Large intestine (tissue), 3 donors: ENCODE results near the gene NPTXR. TPM values are rescaled to one million over a fixed set of nuclear protein-coding genes. Genes with fewer than 3 reads are reported as not detected.

ENCODE experiments used
- DNase-seq, 2 donors: peaks; one replicate each; pipeline versions ENCODE4 v3.0.0 to v3.0.0-alpha.2; 2013
- H3K27ac ChIP-seq: one replicate; pipeline ENCODE4 v1.5.1; 2013; ENCODE audit warnings: low read length
- H3K27me3 ChIP-seq: 2 replicates; pipeline ENCODE4 v1.6.1; 2013; ENCODE audit warnings: low read length; ENCODE audit not compliant: control insufficient read depth, insufficient read depth
- H3K36me3 ChIP-seq: 2 replicates; pipeline ENCODE4 v1.6.1; 2013; ENCODE audit warnings: low read length; ENCODE audit not compliant: control insufficient read depth, insufficient read depth
- H3K4me1 ChIP-seq: one replicate; pipeline ENCODE4 v1.6.1; 2013; ENCODE audit warnings: low read length; ENCODE audit not compliant: control insufficient read depth, insufficient read depth
- H3K4me3 ChIP-seq: one replicate; pipeline ENCODE4 v1.5.1; 2013; ENCODE audit warnings: low read length
- H3K9me3 ChIP-seq: one replicate; pipeline ENCODE4 v1.6.1; 2013; ENCODE audit warnings: mild to moderate bottlenecking, low read depth, low read length, moderate library complexity; ENCODE audit not compliant: control insufficient read depth
- WGBS: methylation state at CpG from one replicate; pipeline ENCODE4 v1.1.5; 2013; ENCODE audit warnings: low lambda C conversion rate; ENCODE audit not compliant: insufficient coverage; 5-methylcytosine and 5-hydroxymethylcytosine counted together
- polyA plus RNA-seq: library from polyadenylated mRNA; unstranded; fragments of 120-200 nt; gene quantifications from one replicate; pipeline ENCODE4 v1.2.1, GENCODE V29; 2013

NPTXR gene
- polyA plus RNA-seq, 1 donor: 9.8 TPM

GRCh38 chr22:38841211-38841610 is 2.6 kb downstream of the NPTXR start:
- peaks cover 6% of the 10 kb centered on the region for H3K4me1 ChIP-seq
- H3K36me3 ChIP-seq: no peaks in the 10 kb centered on the region
- H3K27me3 ChIP-seq: peaks cover 16% of the 10 kb centered on the region
- H3K4me3 ChIP-seq: no peak overlapping the region
- WGBS: no CpG with 5 or more reads among the region's 7 CpGs
- DNase-seq: no peak
- H3K27ac ChIP-seq: no peak overlapping the region
- H3K9me3 ChIP-seq: no peaks in the 10 kb centered on the region

DNA sequence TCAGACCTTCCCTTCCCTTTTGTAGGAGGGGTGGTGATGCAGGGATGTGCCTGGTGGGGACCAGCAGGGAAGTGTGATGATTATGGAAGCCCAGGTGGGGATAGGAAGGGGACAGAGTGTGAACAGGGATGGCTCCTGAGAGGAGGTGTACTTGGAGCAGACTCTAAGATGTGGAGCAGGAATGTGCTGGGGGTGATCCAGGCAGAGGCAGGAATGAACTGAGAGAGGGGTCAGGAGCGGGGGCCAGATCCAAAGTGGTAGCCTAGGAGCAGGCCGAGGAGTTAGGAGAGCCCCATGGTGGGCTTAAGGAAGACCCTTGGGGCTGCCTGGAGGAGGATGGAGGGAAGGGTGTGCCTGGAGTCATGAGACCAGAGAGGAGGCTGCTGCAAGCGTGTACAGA is 3.7 kb downstream of the NPTXR start:
- no peak for DNase-seq
- H3K27ac ChIP-seq: no peak overlapping the region
- WGBS: no CpG with 5 or more reads among the region's 3 CpGs

GRCh38 chr22:38839686-38840085 is 4.1 kb downstream of the NPTXR start:
- WGBS: no CpG with 5 or more reads among the region's 1 CpG

More for the DNA sequence above, 3.7 kb downstream of the NPTXR start:
- no peak overlapping the region for H3K4me3 ChIP-seq
- no peaks in the 10 kb centered on the region for H3K9me3 ChIP-seq
- no peaks in the 10 kb centered on the region for H3K36me3 ChIP-seq
- H3K27me3 ChIP-seq: peaks cover 16% of the 10 kb centered on the region
- peaks cover 6% of the 10 kb centered on the region for H3K4me1 ChIP-seq

GRCh38 chr22:38837414-38837928 is 6.4 kb downstream of the NPTXR start:
- H3K36me3 ChIP-seq: no peaks in the 10 kb centered on the region
- H3K27me3 ChIP-seq: peaks cover 6% of the 10 kb centered on the region
- no peaks in the 10 kb centered on the region for H3K9me3 ChIP-seq
- H3K4me1 ChIP-seq: no peaks in the 10 kb centered on the region
- 100% methylated on average over 1 of the region's 6 CpGs for WGBS
- DNase-seq: no peak
- no peak overlapping the region for H3K27ac ChIP-seq
- no peak overlapping the region for H3K4me3 ChIP-seq

More at GRCh38 chr22:38839686-38840085, 4.1 kb downstream of the NPTXR start:
- Histone ChIP-seq H3K4me1 (peaks cover 6% of the 10 kb centered on the region), H3K27me3 (peaks cover 11% of the 10 kb centered on the region), H3K27ac (no peak overlapping the region), H3K36me3 (no peaks in the 10 kb centered on the region), H3K9me3 (no peaks in the 10 kb centered on the region), H3K4me3 (no peak overlapping the region)
- DNase-seq: no peak

GRCh38 chr22:38835888-38836301 is 7.9 kb downstream of the NPTXR start:
- Histone ChIP-seq H3K4me1 (no peaks in the 10 kb centered on the region), H3K36me3 (no peaks in the 10 kb centered on the region), H3K27ac (no peak overlapping the region), H3K4me3 (no peak overlapping the region), H3K9me3 (no peaks in the 10 kb centered on the region), H3K27me3 (no peaks in the 10 kb centered on the region)
- WGBS: 87% methylated on average over 3 of the region's 19 CpGs
- DNase-seq: no peak

- Histone ChIP-seq H3K27ac (no peak overlapping the region), H3K4me1 (no peaks in the 10 kb centered on the region), H3K36me3 (no peaks in the 10 kb centered on the region), H3K9me3 (no peaks in the 10 kb centered on the region), H3K4me3 (no peak overlapping the region), H3K27me3 (no peaks in the 10 kb centered on the region)
- WGBS: no CpG with 5 or more reads among the region's 5 CpGs
- DNase-seq: no peak
These were observed 8.8 kb downstream of the NPTXR start for GRCh38 chr22:38834991-38835390.

DNA sequence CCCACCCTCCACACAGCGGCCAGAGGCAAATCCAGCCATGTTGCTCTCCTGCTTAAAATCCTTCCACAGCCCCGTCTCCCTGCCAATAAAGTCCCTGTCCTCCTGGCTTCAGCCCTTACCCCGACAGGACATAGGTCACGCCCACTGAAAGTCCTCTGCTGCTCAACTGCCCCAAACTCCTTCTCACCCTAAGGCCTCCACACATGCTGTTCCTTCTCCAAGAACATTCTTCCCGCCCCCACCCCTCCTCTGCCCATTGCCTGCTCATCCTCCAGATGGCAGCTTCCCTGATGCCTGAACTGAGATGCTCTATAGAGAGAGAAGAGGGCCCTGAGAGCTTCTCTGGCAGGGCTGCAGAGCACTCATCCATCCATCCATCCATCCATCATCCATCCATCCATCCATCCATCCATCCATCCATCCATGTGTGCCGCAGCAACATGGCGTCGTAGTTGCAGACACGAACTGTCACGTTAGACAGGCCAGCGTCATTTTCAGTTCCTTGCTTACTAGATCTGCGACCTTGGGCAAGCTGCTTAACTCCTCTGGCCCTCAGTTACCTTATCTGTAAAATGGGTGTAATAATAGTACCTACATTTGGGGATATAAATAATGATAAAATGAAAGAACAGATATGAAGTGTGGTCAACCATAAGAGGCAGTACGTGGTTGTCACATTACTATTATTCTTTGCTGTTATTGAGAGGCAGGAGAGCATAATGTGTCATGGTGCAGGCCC is 9.4 kb downstream of the NPTXR start:
- Histone ChIP-seq H3K36me3 (no peaks in the 10 kb centered on the region), H3K27ac (no peak overlapping the region), H3K4me1 (no peaks in the 10 kb centered on the region), H3K9me3 (no peaks in the 10 kb centered on the region), H3K4me3 (no peak overlapping the region), H3K27me3 (no peaks in the 10 kb centered on the region)
- no peak for DNase-seq
- no CpG with 5 or more reads among the region's 13 CpGs for WGBS

DNA sequence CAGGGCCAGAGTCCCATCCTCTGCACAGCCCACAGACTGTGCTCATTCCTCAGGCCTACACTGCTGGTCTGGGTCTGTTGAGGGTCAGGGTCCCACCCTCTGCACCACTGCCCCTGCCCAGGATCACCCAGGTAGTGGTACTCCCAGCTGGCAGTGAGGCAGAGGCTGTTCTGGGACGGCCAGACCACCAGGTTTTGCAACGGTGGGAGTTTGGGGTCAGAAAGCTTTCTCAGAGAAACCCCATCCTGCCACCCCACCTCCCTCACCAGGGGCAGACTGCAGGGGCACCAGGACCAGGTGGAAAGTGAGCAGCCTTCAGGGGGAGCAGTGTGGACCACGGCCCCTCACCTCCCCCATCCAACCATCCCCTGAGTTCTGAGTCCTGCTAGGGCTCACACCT is 10.8 kb downstream of the NPTXR start:
- Histone ChIP-seq H3K4me1 (no peaks in the 10 kb centered on the region), H3K9me3 (no peaks in the 10 kb centered on the region), H3K27me3 (no peaks in the 10 kb centered on the region), H3K36me3 (no peaks in the 10 kb centered on the region), H3K27ac (no peak overlapping the region), H3K4me3 (no peak overlapping the region)
- DNase-seq: no peak
- WGBS: no CpG with 5 or more reads among the region's 3 CpGs

DNA sequence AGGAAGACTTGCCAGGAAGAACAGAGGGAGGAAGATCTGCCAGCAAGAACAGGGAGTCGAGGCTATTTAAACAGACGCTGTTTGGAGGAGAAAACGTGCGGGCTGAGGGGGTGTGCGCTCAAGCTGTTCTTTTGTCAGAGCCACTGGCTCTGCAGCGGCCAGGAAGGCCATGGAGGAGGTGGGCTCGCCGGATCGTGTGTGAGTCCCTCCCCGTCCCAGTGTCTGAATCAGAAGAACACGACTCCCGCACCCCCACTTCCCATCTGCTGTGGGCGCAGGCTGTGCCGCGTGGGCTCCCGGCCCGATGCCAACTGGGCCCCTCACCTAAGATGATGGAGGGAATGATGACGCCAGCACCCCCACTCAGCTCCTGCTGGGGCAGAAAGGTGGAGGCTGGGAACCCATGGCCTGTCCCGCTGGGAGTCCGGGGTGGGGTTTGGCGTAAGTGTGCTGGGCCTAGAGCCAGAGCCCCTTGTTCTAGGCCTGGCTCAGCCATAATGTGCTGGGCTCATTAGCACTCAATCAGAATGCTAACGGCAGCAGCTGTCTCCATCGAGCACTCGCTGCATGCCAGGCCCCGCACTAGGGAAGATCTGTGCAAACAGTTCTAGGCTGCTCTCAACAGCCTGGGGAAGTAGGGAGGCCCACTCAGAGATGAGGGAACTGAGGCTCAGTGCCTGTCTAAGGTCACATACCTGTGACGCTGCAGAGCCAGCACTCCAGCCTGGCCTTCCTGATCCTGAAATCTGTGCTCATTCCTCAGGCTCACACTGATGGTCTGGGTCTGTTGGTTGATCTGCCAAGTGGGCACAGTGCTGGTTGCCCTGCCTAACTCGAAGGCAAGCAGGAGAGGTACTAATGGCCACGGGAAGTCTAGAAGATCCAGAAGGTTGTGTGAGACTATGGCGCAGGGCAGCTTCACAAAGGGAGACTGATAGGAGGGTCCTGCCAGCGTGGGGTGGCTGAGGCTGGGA is 11.5 kb downstream of the NPTXR start:
- Histone ChIP-seq H3K9me3 (no peaks in the 10 kb centered on the region), H3K36me3 (no peaks in the 10 kb centered on the region), H3K4me3 (no peak overlapping the region), H3K27ac (no peak overlapping the region), H3K4me1 (no peaks in the 10 kb centered on the region), H3K27me3 (no peaks in the 10 kb centered on the region)
- no peak for DNase-seq
- WGBS: 100% methylated on average over 1 of the region's 30 CpGs

- no CpG with 5 or more reads among the region's 16 CpGs for WGBS
- Histone ChIP-seq H3K4me3 (no peak overlapping the region), H3K4me1 (no peaks in the 10 kb centered on the region), H3K27me3 (no peaks in the 10 kb centered on the region), H3K27ac (no peak overlapping the region), H3K9me3 (no peaks in the 10 kb centered on the region), H3K36me3 (no peaks in the 10 kb centered on the region)
- DNase-seq: no peak
These were observed 12.5 kb downstream of the NPTXR start for GRCh38 chr22:38831166-38831945.
